HepG2 (cell line): ENCODE data around the gene CMIP. TPM values are rescaled to one million over a fixed set of nuclear protein-coding genes. Genes with fewer than 3 reads are reported as not detected.

ENCODE experiments used
- FOSL1 ChIP-seq: sonication (generic); formaldehyde crosslinking; IDR thresholded peaks from 2 replicates; pipeline ENCODE4 v1.9.0; 2021; ENCODE audit warnings: missing genetic modification reagents, borderline replicate concordance
- HDAC1 ChIP-seq: sonication (generic); formaldehyde crosslinking; IDR thresholded peaks from 2 replicates; pipeline ENCODE4 v1.5.1; 2020; ENCODE audit warnings: mild to moderate bottlenecking, missing genetic modification reagents
- ISL2 ChIP-seq: sonication (generic); formaldehyde crosslinking; IDR thresholded peaks from 2 replicates; pipeline ENCODE4 v1.5.0; 2020; ENCODE audit warnings: missing genetic modification reagents
- ISX ChIP-seq: sonication (generic); formaldehyde crosslinking; conservative IDR thresholded peaks from 2 replicates; pipeline ENCODE4 v1.5.0; 2020; ENCODE audit warnings: missing genetic modification reagents
- KAT2B ChIP-seq: fragments of 150-350 bp; IDR thresholded peaks from 2 replicates; pipeline ENCODE4 v1.6.1; 2014; ENCODE audit warnings: low read depth, low read length, borderline replicate concordance
- MYC ChIP-seq: sonication (generic); formaldehyde crosslinking; IDR thresholded peaks from 2 replicates; pipeline ENCODE4 v1.9.0; 2021; ENCODE audit warnings: missing genetic modification reagents, borderline replicate concordance
- NFE2L2 ChIP-seq: fragments of 150-350 bp; IDR thresholded peaks from 2 replicates; pipeline ENCODE4 v1.6.1; 2014; ENCODE audit warnings: low read length
- NR3C1 ChIP-seq: sonication (generic); formaldehyde crosslinking; IDR thresholded peaks from 2 replicates; pipeline ENCODE4 v1.4.0; 2020; ENCODE audit warnings: missing genetic modification reagents
- RARA ChIP-seq: IDR thresholded peaks from 2 replicates; pipeline ENCODE4 v1.6.1; 2016; ENCODE audit warnings: missing genetic modification reagents, missing compliant biosample characterization
- RXRA ChIP-seq: sonication (generic); formaldehyde crosslinking; IDR thresholded peaks from 2 replicates; pipeline ENCODE4 v1.5.1; 2020; ENCODE audit warnings: missing genetic modification reagents
- SAFB2 ChIP-seq: sonication (generic); formaldehyde crosslinking; IDR thresholded peaks from 2 replicates; pipeline ENCODE4 v1.5.1; 2020; ENCODE audit warnings: missing genetic modification reagents, low read depth, mild to moderate bottlenecking, borderline replicate concordance
- SALL1 ChIP-seq: sonication (generic); formaldehyde crosslinking; IDR thresholded peaks from 2 replicates; pipeline ENCODE4 v1.8.0; 2022; ENCODE audit warnings: mild to moderate bottlenecking, missing genetic modification reagents
- TCF7 ChIP-seq: sonication (generic); IDR thresholded peaks from 2 replicates; pipeline ENCODE4 v1.6.1; 2016; ENCODE audit warnings: antibody characterized with exemption, low read depth
- ZFX ChIP-seq: sonication (generic); formaldehyde crosslinking; IDR thresholded peaks from 2 replicates; pipeline ENCODE4 v1.4.0; 2020; ENCODE audit warnings: mild to moderate bottlenecking, low read depth, missing genetic modification reagents, moderate library complexity
- ZNF101 ChIP-seq: sonication (generic); formaldehyde crosslinking; IDR thresholded peaks from 2 replicates; pipeline ENCODE4 v1.4.0; 2020; ENCODE audit warnings: mild to moderate bottlenecking, low read depth, missing genetic modification reagents, borderline replicate concordance
- ZNF510 ChIP-seq: sonication (generic); formaldehyde crosslinking; IDR thresholded peaks from 2 replicates; pipeline ENCODE4 v1.4.0; 2020; ENCODE audit warnings: low read depth, mild to moderate bottlenecking, missing genetic modification reagents
- ZNF577 ChIP-seq: sonication (generic); formaldehyde crosslinking; IDR thresholded peaks from 2 replicates; pipeline ENCODE4 v1.4.0; 2020; ENCODE audit warnings: mild to moderate bottlenecking, low read depth, missing genetic modification reagents, borderline replicate concordance
- ZNF746 ChIP-seq: sonication (generic); formaldehyde crosslinking; IDR thresholded peaks from 2 replicates; pipeline ENCODE4 v1.8.0; 2022; ENCODE audit warnings: mild to moderate bottlenecking, missing genetic modification reagents
- polyA plus RNA-seq, 8 experiments: library from polyadenylated mRNA; depleted of rRNA in 3 of 8; stranded (reverse) in 7 of 8; unstranded in 1 of 8; fragments of >200 nt; fragmentation: Illumina TruSeq in 4 of 8; extraction: Trizol in 4 of 8; gene quantifications; 2 replicates each; pipeline versions ENCODE4 v1.2.1 to v1.2.3, GENCODE V29; 2011 to 2016; ENCODE audit warnings: low read depth in 4 of 8, missing spikeins in 1 of 8, mixed read lengths in 1 of 8; ENCODE audit not compliant: insufficient read depth in 1 of 8
- total RNA-seq, 5 experiments: library from RNA; depleted of rRNA; stranded (reverse); fragments of >200 nt; fragmentation: Illumina TruSeq; extraction: Trizol; gene quantifications; 2 replicates each; pipeline ENCODE4 v1.2.3, GENCODE V29; 2016; ENCODE audit warnings: low read depth in 1 of 5
- TF ChIP-seq, protein P1 (sequence below): sonication (generic); formaldehyde crosslinking; IDR thresholded peaks from 2 replicates; pipeline ENCODE4 v1.4.0; 2020; ENCODE audit warnings: missing genetic modification reagents
- TF ChIP-seq, protein P2 (sequence below): sonication (generic); formaldehyde crosslinking; IDR thresholded peaks from 2 replicates; pipeline ENCODE4 v1.4.0; 2020; ENCODE audit warnings: mild to moderate bottlenecking, missing genetic modification reagents
- TF ChIP-seq, protein P3 (sequence below): sonication (generic); formaldehyde crosslinking; IDR thresholded peaks from 2 replicates; pipeline ENCODE4 v1.5.1; 2020; ENCODE audit warnings: mild to moderate bottlenecking, missing genetic modification reagents, moderate library complexity
- TF ChIP-seq, protein P4 (sequence below): IDR thresholded peaks from 2 replicates; pipeline ENCODE4 v1.6.1; 2016
- TF ChIP-seq, protein P5 (sequence below): sonication (generic); formaldehyde crosslinking; conservative IDR thresholded peaks from 2 replicates; pipeline ENCODE4 v1.8.0; 2022; ENCODE audit warnings: missing genetic modification reagents

CMIP gene
- total and polyA plus RNA-seq, 2 of the 13 experiments (the other 11 are each of a cell fraction or from before 2014, with no cell fraction given) = 10.9 to 18.1 TPM

DNA sequence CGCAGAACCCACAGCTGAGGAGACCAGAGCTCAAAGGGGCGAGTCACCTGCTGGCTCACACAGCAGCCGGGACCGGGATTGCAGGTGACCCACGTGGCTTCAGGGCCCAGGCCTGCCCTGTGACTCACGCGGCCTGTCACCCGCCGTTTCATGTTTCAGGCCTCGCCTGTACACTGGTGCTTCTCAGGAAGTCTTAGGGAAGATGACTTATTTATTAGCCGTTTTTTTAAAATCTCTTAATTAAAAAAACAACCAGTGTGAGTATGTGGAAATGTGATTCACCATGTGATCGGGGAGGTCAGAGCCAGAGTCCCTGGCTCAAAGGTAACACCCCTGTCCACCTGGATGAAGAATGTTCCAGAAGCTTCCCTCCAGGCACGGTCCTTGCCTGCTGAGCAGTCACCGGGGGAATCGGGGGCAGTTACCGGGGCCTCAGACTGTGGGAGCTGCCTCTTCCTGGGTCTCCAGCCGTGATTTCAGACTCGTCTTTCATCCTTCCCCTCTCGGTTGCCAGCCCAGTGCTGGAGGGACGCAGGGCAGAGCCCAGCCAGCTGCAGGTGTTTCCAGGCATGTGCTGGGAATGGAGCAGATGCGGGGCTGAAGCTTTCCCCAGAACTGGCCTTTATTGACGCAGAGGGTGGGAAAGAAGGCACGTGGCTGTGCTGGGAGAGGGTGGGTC lies 49.3 kb downstream of the CMIP start (continued):
- TF ChIP-seq, protein P1, sequence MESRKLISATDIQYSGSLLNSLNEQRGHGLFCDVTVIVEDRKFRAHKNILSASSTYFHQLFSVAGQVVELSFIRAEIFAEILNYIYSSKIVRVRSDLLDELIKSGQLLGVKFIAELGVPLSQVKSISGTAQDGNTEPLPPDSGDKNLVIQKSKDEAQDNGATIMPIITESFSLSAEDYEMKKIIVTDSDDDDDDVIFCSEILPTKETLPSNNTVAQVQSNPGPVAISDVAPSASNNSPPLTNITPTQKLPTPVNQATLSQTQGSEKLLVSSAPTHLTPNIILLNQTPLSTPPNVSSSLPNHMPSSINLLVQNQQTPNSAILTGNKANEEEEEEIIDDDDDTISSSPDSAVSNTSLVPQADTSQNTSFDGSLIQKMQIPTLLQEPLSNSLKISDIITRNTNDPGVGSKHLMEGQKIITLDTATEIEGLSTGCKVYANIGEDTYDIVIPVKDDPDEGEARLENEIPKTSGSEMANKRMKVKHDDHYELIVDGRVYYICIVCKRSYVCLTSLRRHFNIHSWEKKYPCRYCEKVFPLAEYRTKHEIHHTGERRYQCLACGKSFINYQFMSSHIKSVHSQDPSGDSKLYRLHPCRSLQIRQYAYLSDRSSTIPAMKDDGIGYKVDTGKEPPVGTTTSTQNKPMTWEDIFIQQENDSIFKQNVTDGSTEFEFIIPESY (CRISPR knock-in tag) = peak; percentile 98
- no peak for TF ChIP-seq ISL2 (CRISPR knock-in tag)
- TF ChIP-seq KAT2B = no peak
- TF ChIP-seq ZFX = peak; percentile 43; the same call in 1 of the 2 replicates
- peak; percentile 37; the same call in 1 of the 2 replicates for TF ChIP-seq RARA (CRISPR knock-in tag)
- no peak for TF ChIP-seq SAFB2 (CRISPR knock-in tag)
- TF ChIP-seq, protein P2, sequence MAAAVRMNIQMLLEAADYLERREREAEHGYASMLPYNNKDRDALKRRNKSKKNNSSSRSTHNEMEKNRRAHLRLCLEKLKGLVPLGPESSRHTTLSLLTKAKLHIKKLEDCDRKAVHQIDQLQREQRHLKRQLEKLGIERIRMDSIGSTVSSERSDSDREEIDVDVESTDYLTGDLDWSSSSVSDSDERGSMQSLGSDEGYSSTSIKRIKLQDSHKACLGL = no peak
- TF ChIP-seq MYC = peak; percentile 26; the same call in 1 of the 2 replicates
- TF ChIP-seq, protein P3, sequence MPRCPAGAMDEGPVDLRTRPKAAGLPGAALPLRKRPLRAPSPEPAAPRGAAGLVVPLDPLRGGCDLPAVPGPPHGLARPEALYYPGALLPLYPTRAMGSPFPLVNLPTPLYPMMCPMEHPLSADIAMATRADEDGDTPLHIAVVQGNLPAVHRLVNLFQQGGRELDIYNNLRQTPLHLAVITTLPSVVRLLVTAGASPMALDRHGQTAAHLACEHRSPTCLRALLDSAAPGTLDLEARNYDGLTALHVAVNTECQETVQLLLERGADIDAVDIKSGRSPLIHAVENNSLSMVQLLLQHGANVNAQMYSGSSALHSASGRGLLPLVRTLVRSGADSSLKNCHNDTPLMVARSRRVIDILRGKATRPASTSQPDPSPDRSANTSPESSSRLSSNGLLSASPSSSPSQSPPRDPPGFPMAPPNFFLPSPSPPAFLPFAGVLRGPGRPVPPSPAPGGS = no peak
- TF ChIP-seq ZNF510 = no peak
- no peak for TF ChIP-seq RXRA (CRISPR knock-in tag)
- TF ChIP-seq ZNF101 (CRISPR knock-in tag) = no peak
- TF ChIP-seq FOSL1 (CRISPR knock-in tag) = no peak
- TF ChIP-seq NFE2L2 = no peak
- TF ChIP-seq, protein P4, sequence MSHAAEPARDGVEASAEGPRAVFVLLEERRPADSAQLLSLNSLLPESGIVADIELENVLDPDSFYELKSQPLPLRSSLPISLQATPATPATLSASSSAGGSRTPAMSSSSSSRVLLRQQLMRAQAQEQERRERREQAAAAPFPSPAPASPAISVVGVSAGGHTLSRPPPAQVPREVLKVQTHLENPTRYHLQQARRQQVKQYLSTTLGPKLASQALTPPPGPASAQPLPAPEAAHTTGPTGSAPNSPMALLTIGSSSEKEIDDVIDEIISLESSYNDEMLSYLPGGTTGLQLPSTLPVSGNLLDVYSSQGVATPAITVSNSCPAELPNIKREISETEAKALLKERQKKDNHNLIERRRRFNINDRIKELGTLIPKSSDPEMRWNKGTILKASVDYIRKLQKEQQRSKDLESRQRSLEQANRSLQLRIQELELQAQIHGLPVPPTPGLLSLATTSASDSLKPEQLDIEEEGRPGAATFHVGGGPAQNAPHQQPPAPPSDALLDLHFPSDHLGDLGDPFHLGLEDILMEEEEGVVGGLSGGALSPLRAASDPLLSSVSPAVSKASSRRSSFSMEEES (CRISPR knock-in tag) = peak; percentile 41; the same call in 1 of the 2 replicates
- TF ChIP-seq SALL1 (CRISPR knock-in tag) = no peak
- no peak for TF ChIP-seq ZNF746 (CRISPR knock-in tag)
- TF ChIP-seq, protein P5, sequence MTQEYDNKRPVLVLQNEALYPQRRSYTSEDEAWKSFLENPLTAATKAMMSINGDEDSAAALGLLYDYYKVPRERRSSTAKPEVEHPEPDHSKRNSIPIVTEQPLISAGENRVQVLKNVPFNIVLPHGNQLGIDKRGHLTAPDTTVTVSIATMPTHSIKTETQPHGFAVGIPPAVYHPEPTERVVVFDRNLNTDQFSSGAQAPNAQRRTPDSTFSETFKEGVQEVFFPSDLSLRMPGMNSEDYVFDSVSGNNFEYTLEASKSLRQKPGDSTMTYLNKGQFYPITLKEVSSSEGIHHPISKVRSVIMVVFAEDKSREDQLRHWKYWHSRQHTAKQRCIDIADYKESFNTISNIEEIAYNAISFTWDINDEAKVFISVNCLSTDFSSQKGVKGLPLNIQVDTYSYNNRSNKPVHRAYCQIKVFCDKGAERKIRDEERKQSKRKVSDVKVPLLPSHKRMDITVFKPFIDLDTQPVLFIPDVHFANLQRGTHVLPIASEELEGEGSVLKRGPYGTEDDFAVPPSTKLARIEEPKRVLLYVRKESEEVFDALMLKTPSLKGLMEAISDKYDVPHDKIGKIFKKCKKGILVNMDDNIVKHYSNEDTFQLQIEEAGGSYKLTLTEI = no peak
- no peak for TF ChIP-seq TCF7
- TF ChIP-seq NR3C1 (CRISPR knock-in tag) = no peak
- 0 out of 2 replicates have a peak, but pooled peaks have one; percentile 29 for TF ChIP-seq HDAC1 (CRISPR knock-in tag)
- no peak for TF ChIP-seq ISX (CRISPR knock-in tag)
- no peak for TF ChIP-seq ZNF577 (CRISPR knock-in tag)
